Measurements from ENCODE around the gene ELK4.

- no peak for TF ChIP-seq CTCF (IDR thresholded peaks at IDR 0.05)
- TF ChIP-seq POLR2A (IDR thresholded peaks at IDR 0.05), result no peak
Observed at GRCh38 chr1:205604825-205605505, 26.8 kb downstream of the ELK4 start.

Measured in heart left ventricle (tissue), 13 donors.